ENCODE results near the gene INTS14.
"Not testable (repeated sequence)": the region's sequence is repeated elsewhere in the genome, so short reads cannot be mapped to it uniquely, and the experiment has no call there.

Gene INTS14

GRCh38 chr15:65619626-65620290, 8.8 kb upstream of the INTS14 start:
- H3K9me2 ChIP-seq (replicated peaks; ENCODE audit: insufficient read depth, low read length): no peaks in the 10 kb centered on the region
- H3K79me2 ChIP-seq (ENCODE audit: low read length): no peaks in the 10 kb centered on the region
- H3K27me3 ChIP-seq (replicated peaks; ENCODE audit: insufficient read depth, low read length): no peaks in the 10 kb centered on the region
- no peak overlapping the region for H2AFZ ChIP-seq (ENCODE audit: low read length)
- H3K36me3 ChIP-seq (replicated peaks; ENCODE audit: insufficient read depth, low read length): no peaks in the 10 kb centered on the region
- no peaks in the 10 kb centered on the region for H3F3A ChIP-seq (ENCODE audit: insufficient read depth, low read length)
- H3K4me3 ChIP-seq (ENCODE audit: low read length): no peak overlapping the region
- DNase-seq: no peak
- no peaks in the 10 kb centered on the region for H3K4me1 ChIP-seq (ENCODE audit: low read length)
- H3K9ac ChIP-seq (ENCODE audit: low read length): no peak overlapping the region
- H3K27ac ChIP-seq (ENCODE audit: low read length): no peak overlapping the region
- no peak for TF ChIP-seq EZH2phosphoT487 (IDR thresholded peaks at IDR 0.05; ENCODE audit: low read length)
- TF ChIP-seq EZH2 (optimal IDR thresholded peaks at IDR 0.05; ENCODE audit: low read depth, low read length): no peak
- no peak for TF ChIP-seq CTCF (IDR thresholded peaks at IDR 0.05; ENCODE audit: low read length)
- no peaks in the 10 kb centered on the region for H4K20me1 ChIP-seq (ENCODE audit: insufficient read depth, low read length)
- no peaks in the 10 kb centered on the region for H3K9me3 ChIP-seq (replicated peaks; ENCODE audit: insufficient read depth, low read length)
- no peak overlapping the region for H3K4me2 ChIP-seq (ENCODE audit: low read depth, low read length)

GRCh38 chr15:65618560-65619109, 7.7 kb upstream of the INTS14 start:
- Histone ChIP-seq H3K9ac (ENCODE audit: low read length) (no peak overlapping the region), H3K4me1 (ENCODE audit: low read length) (no peaks in the 10 kb centered on the region), H2AFZ (ENCODE audit: low read length) (no peak overlapping the region), H3K27me3 (replicated peaks; ENCODE audit: insufficient read depth, low read length) (no peaks in the 10 kb centered on the region), H3K79me2 (ENCODE audit: low read length) (no peaks in the 10 kb centered on the region), H3K4me2 (ENCODE audit: low read depth, low read length) (no peak overlapping the region), H3K9me2 (replicated peaks; ENCODE audit: insufficient read depth, low read length) (no peaks in the 10 kb centered on the region), H3K4me3 (ENCODE audit: low read length) (no peak overlapping the region), H3F3A (ENCODE audit: insufficient read depth, low read length) (no peaks in the 10 kb centered on the region), H3K36me3 (replicated peaks; ENCODE audit: insufficient read depth, low read length) (no peaks in the 10 kb centered on the region), H3K27ac (ENCODE audit: low read length) (no peak overlapping the region), H4K20me1 (ENCODE audit: insufficient read depth, low read length) (no peaks in the 10 kb centered on the region), H3K9me3 (replicated peaks; ENCODE audit: insufficient read depth, low read length) (no peaks in the 10 kb centered on the region)
- TF ChIP-seq EZH2 (optimal IDR thresholded peaks at IDR 0.05; ENCODE audit: low read depth, low read length) (no peak), CTCF (IDR thresholded peaks at IDR 0.05; ENCODE audit: low read length) (no peak), EZH2phosphoT487 (IDR thresholded peaks at IDR 0.05; ENCODE audit: low read length) (no peak)
- DNase-seq: no peak

- H3K4me1 ChIP-seq (ENCODE audit: low read length); H3K4me2 ChIP-seq (ENCODE audit: low read depth, low read length); H3K27ac ChIP-seq (ENCODE audit: low read length); H3F3A ChIP-seq (ENCODE audit: insufficient read depth, low read length); H2AFZ ChIP-seq (ENCODE audit: low read length); H3K27me3 ChIP-seq (replicated peaks; ENCODE audit: insufficient read depth, low read length); DNase-seq; H3K9me3 ChIP-seq (replicated peaks; ENCODE audit: insufficient read depth, low read length); H3K4me3 ChIP-seq (ENCODE audit: low read length); H3K9me2 ChIP-seq (replicated peaks; ENCODE audit: insufficient read depth, low read length); H3K9ac ChIP-seq (ENCODE audit: low read length); H3K36me3 ChIP-seq (replicated peaks; ENCODE audit: insufficient read depth, low read length); H4K20me1 ChIP-seq (ENCODE audit: insufficient read depth, low read length); H3K79me2 ChIP-seq (ENCODE audit: low read length): not testable (repeated sequence)
Measured at GRCh38 chr15:65615887-65616286, 5.0 kb upstream of the INTS14 start.
